K562 (cell line): ENCODE measurements around the gene DHDH. TPM values are rescaled to one million over a fixed set of nuclear protein-coding genes. Genes with fewer than 3 reads are reported as not detected.

ENCODE experiments used
- GABPB1 ChIP-seq: sonication (generic); formaldehyde crosslinking; IDR thresholded peaks from 2 replicates; pipeline ENCODE4 v1.8.0; 2022; ENCODE audit warnings: mild to moderate bottlenecking, missing genetic modification reagents
- GATAD2A ChIP-seq: fragments of 450-650 bp; IDR thresholded peaks from 2 replicates; pipeline ENCODE4 v1.6.1; 2017
- HEY1 ChIP-seq: fragments of 250-450 bp; sonication (Bioruptor Pico); IDR thresholded peaks from 2 replicates; pipeline ENCODE4 v1.5.0; 2020; ENCODE audit warnings: mild to moderate bottlenecking, moderate library complexity, borderline replicate concordance
- KAT7 ChIP-seq: sonication (generic); formaldehyde crosslinking; IDR thresholded peaks from 2 replicates; pipeline ENCODE4 v1.8.0; 2022; ENCODE audit warnings: missing genetic modification reagents, mild to moderate bottlenecking, borderline replicate concordance
- MLX ChIP-seq, 2 experiments: fragments of 450-650 bp in 1 of 2; sonication (generic) in 1 of 2; formaldehyde crosslinking; conservative IDR thresholded peaks; 2 replicates each; pipeline versions ENCODE4 v1.4.0 to v1.8.1; 2020 to 2022; ENCODE audit warnings: mild to moderate bottlenecking in 1 of 2, missing genetic modification reagents in 1 of 2
- NFATC3 ChIP-seq: fragments of 450-650 bp; IDR thresholded peaks from 2 replicates; pipeline ENCODE4 v1.6.1; 2017; ENCODE audit warnings: mild to moderate bottlenecking
- NRF1 ChIP-seq, 2 experiments: fragments of 450-650 bp; IDR thresholded peaks in 1 of 2; conservative IDR thresholded peaks in 1 of 2; 2 replicates each; pipeline ENCODE4 v1.6.1; 2014; ENCODE audit warnings: mild to moderate bottlenecking in 2 of 2
- RBM22 ChIP-seq: fragments of 200-400 bp; formaldehyde crosslinking; IDR thresholded peaks from 2 replicates; pipeline ENCODE4 v1.6.1; 2018; ENCODE audit warnings: low read length, low read depth; ENCODE audit not compliant: poor library complexity, severe bottlenecking
- TARDBP ChIP-seq: fragments of 450-650 bp; IDR thresholded peaks from 2 replicates; pipeline ENCODE4 v1.6.1; 2016
- TFAM ChIP-seq: fragments of 250-450 bp; sonication (Bioruptor Pico); conservative IDR thresholded peaks from 2 replicates; pipeline ENCODE4 v1.5.0; 2021; ENCODE audit warnings: mild to moderate bottlenecking, moderate library complexity
- ZBTB43 ChIP-seq: sonication (generic); formaldehyde crosslinking; IDR thresholded peaks from 2 replicates; pipeline ENCODE4 v1.8.0; 2023; ENCODE audit warnings: mild to moderate bottlenecking, missing genetic modification reagents
- ZNF583 ChIP-seq: fragments of 250-450 bp; sonication (Bioruptor Pico); IDR thresholded peaks from 2 replicates; pipeline ENCODE4 v1.4.0; 2020
- polyA plus RNA-seq, 8 experiments: library from polyadenylated mRNA; depleted of rRNA in 4 of 8; stranded (reverse) in 5 of 8; unstranded in 3 of 8; fragments of >200 nt; fragmentation: Nextera tagmentation in 2 of 8; fragmentation: Illumina TruSeq in 1 of 8; extraction: Ambion mirVana in 2 of 8; extraction: Trizol in 1 of 8; gene quantifications; 2 replicates each; pipeline versions ENCODE4 v1.2.1 to v1.2.3, GENCODE V29; 2011 to 2014; ENCODE audit warnings: inconsistent platforms in 1 of 8, missing spikeins in 1 of 8
- total RNA-seq, 7 experiments: library from RNA; depleted of rRNA in 6 of 7; stranded (reverse); fragments of >200 nt in 6 of 7; fragmentation: Illumina TruSeq in 2 of 7; extraction: Trizol in 2 of 7; gene quantifications; 2 replicates each; pipeline versions ENCODE4 v1.2.1 to v1.2.3, GENCODE V29; 2011 to 2021; ENCODE audit warnings: low replicate concordance in 1 of 7
- TF ChIP-seq, protein P1 (sequence below): fragments of 200-600 bp; sonication (generic); IDR thresholded peaks from one replicate; pipeline ENCODE4 v1.6.1; 2012; ENCODE audit warnings: mild to moderate bottlenecking, low read depth, low read length, inconsistent platforms
- TF ChIP-seq, protein P2 (sequence below): fragments of 450-650 bp; IDR thresholded peaks from 2 replicates; pipeline ENCODE4 v1.6.1; 2016

The DHDH gene
- total and polyA plus RNA-seq, 9 of the 15 experiments (the other 6 are each of a cell fraction or from before 2014, with no cell fraction given) = 0.37 to 1.9 (median 0.87) TPM

DNA sequence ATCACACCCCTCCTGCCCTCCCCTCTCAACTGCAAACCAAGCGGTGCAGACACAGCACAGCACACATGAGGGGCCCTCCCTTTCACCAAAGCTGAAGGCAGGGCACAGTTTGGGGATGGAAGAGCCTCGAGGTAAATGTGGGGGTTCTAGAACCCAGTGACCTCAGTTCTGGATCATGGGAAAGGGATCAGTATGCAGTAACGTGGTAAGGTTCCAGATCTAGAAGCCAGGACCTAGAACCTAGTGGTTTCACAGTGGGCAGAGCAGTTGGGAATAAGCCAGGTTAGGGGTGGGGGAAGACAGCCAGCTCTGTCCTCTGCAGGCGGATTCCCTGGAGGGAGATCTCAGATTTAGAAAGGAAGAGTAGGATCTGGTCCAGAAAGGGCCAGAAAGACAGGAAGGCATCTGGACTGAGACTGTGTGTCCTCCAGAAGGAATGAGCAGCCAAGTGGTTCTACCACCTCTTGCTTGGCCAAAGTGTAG, 34.7 kb downstream of the DHDH start (continued):
- TF ChIP-seq, protein P1, sequence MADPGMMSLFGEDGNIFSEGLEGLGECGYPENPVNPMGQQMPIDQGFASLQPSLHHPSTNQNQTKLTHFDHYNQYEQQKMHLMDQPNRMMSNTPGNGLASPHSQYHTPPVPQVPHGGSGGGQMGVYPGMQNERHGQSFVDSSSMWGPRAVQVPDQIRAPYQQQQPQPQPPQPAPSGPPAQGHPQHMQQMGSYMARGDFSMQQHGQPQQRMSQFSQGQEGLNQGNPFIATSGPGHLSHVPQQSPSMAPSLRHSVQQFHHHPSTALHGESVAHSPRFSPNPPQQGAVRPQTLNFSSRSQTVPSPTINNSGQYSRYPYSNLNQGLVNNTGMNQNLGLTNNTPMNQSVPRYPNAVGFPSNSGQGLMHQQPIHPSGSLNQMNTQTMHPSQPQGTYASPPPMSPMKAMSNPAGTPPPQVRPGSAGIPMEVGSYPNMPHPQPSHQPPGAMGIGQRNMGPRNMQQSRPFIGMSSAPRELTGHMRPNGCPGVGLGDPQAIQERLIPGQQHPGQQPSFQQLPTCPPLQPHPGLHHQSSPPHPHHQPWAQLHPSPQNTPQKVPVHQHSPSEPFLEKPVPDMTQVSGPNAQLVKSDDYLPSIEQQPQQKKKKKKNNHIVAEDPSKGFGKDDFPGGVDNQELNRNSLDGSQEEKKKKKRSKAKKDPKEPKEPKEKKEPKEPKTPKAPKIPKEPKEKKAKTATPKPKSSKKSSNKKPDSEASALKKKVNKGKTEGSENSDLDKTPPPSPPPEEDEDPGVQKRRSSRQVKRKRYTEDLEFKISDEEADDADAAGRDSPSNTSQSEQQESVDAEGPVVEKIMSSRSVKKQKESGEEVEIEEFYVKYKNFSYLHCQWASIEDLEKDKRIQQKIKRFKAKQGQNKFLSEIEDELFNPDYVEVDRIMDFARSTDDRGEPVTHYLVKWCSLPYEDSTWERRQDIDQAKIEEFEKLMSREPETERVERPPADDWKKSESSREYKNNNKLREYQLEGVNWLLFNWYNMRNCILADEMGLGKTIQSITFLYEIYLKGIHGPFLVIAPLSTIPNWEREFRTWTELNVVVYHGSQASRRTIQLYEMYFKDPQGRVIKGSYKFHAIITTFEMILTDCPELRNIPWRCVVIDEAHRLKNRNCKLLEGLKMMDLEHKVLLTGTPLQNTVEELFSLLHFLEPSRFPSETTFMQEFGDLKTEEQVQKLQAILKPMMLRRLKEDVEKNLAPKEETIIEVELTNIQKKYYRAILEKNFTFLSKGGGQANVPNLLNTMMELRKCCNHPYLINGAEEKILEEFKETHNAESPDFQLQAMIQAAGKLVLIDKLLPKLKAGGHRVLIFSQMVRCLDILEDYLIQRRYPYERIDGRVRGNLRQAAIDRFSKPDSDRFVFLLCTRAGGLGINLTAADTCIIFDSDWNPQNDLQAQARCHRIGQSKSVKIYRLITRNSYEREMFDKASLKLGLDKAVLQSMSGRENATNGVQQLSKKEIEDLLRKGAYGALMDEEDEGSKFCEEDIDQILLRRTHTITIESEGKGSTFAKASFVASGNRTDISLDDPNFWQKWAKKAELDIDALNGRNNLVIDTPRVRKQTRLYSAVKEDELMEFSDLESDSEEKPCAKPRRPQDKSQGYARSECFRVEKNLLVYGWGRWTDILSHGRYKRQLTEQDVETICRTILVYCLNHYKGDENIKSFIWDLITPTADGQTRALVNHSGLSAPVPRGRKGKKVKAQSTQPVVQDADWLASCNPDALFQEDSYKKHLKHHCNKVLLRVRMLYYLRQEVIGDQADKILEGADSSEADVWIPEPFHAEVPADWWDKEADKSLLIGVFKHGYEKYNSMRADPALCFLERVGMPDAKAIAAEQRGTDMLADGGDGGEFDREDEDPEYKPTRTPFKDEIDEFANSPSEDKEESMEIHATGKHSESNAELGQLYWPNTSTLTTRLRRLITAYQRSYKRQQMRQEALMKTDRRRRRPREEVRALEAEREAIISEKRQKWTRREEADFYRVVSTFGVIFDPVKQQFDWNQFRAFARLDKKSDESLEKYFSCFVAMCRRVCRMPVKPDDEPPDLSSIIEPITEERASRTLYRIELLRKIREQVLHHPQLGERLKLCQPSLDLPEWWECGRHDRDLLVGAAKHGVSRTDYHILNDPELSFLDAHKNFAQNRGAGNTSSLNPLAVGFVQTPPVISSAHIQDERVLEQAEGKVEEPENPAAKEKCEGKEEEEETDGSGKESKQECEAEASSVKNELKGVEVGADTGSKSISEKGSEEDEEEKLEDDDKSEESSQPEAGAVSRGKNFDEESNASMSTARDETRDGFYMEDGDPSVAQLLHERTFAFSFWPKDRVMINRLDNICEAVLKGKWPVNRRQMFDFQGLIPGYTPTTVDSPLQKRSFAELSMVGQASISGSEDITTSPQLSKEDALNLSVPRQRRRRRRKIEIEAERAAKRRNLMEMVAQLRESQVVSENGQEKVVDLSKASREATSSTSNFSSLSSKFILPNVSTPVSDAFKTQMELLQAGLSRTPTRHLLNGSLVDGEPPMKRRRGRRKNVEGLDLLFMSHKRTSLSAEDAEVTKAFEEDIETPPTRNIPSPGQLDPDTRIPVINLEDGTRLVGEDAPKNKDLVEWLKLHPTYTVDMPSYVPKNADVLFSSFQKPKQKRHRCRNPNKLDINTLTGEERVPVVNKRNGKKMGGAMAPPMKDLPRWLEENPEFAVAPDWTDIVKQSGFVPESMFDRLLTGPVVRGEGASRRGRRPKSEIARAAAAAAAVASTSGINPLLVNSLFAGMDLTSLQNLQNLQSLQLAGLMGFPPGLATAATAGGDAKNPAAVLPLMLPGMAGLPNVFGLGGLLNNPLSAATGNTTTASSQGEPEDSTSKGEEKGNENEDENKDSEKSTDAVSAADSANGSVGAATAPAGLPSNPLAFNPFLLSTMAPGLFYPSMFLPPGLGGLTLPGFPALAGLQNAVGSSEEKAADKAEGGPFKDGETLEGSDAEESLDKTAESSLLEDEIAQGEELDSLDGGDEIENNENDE = no peak
- TF ChIP-seq HEY1 (CRISPR knock-in tag) (no peak), ZBTB43 (CRISPR knock-in tag) (0 out of 2 replicates have a peak, but pooled peaks have one; percentile 72), KAT7 (no peak), RBM22 (no peak), GATAD2A (peak; percentile 16; the same call in 1 of the 2 replicates), ZNF583 (CRISPR knock-in tag) (no peak), TFAM (CRISPR knock-in tag) (no peak), NRF1 (conservative IDR thresholded peaks at IDR 0.05 in 1 of 2, IDR thresholded peaks at IDR 0.05 in 1 of 2) (no peak), GABPB1 (CRISPR knock-in tag) (0 out of 2 replicates have a peak, but pooled peaks have one; percentile 12), MLX (CRISPR knock-in tag; conservative IDR thresholded peaks at IDR 0.05) (no peak), NFATC3 (no peak), TARDBP (no peak)
- TF ChIP-seq, protein P2, sequence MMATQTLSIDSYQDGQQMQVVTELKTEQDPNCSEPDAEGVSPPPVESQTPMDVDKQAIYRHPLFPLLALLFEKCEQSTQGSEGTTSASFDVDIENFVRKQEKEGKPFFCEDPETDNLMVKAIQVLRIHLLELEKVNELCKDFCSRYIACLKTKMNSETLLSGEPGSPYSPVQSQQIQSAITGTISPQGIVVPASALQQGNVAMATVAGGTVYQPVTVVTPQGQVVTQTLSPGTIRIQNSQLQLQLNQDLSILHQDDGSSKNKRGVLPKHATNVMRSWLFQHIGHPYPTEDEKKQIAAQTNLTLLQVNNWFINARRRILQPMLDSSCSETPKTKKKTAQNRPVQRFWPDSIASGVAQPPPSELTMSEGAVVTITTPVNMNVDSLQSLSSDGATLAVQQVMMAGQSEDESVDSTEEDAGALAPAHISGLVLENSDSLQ = no peak
